Measurements from ENCODE around the gene COA8.

COA8 gene, protein sequence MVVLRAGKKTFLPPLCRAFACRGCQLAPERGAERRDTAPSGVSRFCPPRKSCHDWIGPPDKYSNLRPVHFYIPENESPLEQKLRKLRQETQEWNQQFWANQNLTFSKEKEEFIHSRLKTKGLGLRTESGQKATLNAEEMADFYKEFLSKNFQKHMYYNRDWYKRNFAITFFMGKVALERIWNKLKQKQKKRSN

DNA sequence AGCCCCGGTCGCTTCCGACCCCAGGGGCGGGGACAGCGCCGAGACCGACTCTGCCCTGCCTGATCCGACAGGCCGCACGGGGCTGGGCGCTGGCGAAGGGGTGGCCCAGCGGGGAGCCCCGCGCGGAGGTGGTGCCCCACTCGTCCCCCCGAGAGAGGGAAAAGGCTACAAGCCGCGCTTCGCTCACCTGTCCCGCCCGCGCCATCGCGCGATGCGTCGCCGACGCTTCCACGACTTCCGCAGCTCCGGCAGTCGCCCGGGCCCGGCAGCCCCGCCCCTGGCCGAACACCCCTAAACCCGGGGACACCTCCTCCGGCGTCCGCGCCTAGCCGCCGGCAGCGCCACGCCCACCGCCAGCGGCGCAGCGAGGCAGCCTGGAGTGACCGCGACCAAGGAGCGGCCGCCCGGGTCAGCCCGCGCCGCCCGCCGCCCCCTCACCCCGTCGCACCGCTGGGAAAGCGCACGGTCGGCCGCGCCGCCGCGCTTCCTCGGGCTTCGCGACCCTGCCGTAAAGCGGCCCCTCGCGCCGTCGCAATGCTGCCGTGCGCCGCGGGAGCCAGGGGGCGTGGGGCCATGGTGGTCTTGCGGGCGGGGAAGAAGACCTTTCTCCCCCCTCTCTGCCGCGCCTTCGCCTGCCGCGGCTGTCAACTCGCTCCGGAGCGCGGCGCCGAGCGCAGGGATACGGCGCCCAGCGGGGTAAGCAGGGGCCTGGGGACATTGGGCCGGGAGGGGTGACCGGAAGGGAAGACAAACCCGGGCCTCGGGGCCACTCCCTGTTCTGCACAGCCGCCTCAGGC, at the start of gene COA8, which contains the start of gene BAG5:
Gene COA8 (plus strand): TSS at position 532 of the 797 bp plus-strand sequence. CDS start 42 bp downstream, at position 574.
Gene BAG5 (minus strand): TSS at position 229 of the 797 bp plus-strand sequence. CDS start 1,493 bp downstream, outside the sequence.
- DNase-seq (ENCODE audit: extremely low spot score), result peak; percentile 96
- CTCF ChIA-PET, result interaction anchor here (0.9 to 2.4 kb wide), 4 partner anchors 12 to 458 kb away, joined by 3 to 7 read pairs (median 3); no protein-coding TSS in a partner anchor
- POLR2A ChIA-PET, result no interaction called here
- no peak for TF ChIP-seq CTCF (IDR thresholded peaks at IDR 0.05; ENCODE audit: control extremely low read depth, extremely low read depth, low read depth, missing control alignments)

GRCh38 chr14:103514596-103515421, 48.0 kb upstream of the COA8 start:
- CTCF ChIA-PET, result interaction anchor here (2.2 to 9.5 kb wide), 3 partner anchors 15 to 33 kb away, joined by 11 to 214 read pairs (median 69); partner anchors contain the start of gene TRMT61A

DNA sequence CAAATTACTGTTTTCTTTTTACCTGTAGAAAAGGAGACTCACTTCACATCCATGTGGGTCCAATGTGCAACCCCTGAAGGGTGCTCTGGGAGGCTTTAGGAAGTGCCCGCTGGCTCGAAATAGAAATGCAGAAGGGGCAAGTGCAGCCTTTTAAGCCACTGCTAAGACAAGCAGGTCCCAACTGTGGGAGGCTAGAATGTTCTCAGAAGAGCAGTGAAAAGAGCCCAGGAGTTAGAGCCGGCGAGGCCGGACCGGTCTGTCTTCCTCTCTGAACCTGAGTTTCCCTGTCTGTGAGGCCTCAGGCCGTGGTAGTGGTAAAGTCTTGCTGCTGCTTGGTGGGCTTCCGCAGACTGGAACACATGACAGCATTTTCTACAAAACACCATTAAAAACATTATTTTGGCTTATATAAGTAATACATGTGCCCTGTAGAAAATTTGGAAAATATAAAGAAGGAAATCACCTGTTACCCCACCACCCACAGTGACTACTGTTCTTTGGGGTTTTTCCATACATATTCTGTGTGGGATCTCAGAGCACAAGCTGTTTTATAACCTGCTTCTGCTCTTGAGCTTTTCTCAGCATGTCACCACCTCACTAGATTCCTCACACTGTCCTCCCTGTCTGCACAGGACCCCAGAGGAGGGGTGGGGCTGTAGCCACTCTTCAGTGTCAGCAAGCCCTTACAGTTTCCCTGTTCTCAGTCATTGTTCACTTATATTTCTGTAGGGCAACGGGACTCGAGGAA, 46.2 kb upstream of the COA8 start:
- POLR2A ChIA-PET, result no interaction called here
- TF ChIP-seq CTCF (IDR thresholded peaks at IDR 0.05; ENCODE audit: control extremely low read depth, extremely low read depth, low read depth, missing control alignments), result no peak
- no peak for DNase-seq (ENCODE audit: extremely low spot score)
- CTCF ChIA-PET, result interaction anchor here (1.8 to 9.5 kb wide), 5 partner anchors 12 to 31 kb away, joined by 4 to 214 read pairs (median 39); partner anchors contain the start of gene TRMT61A

More at GRCh38 chr14:103514596-103515421, 48.0 kb upstream of the COA8 start:
- DNase-seq (ENCODE audit: extremely low spot score), result no peak
- no peak for TF ChIP-seq CTCF (IDR thresholded peaks at IDR 0.05; ENCODE audit: control extremely low read depth, extremely low read depth, low read depth, missing control alignments)
- POLR2A ChIA-PET, result no interaction called here

- ChIA-PET CTCF (interaction anchor here (1.2 to 9.5 kb wide), 6 partner anchors 12 to 72 kb away, joined by 3 to 214 read pairs (median 25); partner anchors contain the start of gene TRMT61A), POLR2A (no interaction called here)
- no peak for TF ChIP-seq CTCF (IDR thresholded peaks at IDR 0.05; ENCODE audit: control extremely low read depth, extremely low read depth, low read depth, missing control alignments)
- DNase-seq (ENCODE audit: extremely low spot score), result no peak
Measured at GRCh38 chr14:103517174-103517566, 45.6 kb upstream of the COA8 start.

DNA sequence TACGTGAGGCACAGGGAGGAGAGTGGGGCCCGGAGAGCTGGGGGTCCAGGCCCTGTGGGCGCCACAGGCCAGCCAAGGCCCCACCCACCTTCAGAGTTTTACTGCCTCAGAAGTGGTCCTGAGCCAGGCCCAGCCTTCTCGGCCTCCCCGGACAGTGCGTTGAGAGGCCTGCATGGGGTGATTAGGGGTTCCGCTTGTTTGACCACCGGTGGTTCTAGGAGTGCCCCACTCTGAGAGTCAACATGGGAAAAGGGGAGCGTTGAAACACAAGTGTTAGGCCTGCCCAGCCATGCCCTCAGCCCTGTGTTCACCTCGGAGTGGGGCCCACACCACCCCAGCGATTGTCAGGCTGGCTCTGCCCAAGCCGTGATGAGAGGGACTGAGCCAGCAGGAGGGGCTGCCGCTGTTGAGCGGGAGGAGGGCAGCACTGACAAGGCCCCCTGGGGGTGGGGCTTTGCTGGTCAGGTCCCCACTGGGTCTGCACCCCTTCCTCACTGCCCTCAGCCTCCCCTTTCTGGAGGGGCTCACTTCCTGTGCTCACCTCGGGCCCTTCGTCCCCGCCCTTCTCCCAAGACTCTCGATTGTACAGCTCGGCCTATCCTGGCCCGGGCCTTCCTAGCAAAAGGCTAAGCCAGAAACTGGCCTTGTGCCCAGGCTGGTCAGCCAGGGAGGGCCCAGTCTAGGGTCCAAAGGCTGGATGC, 44.9 kb upstream of the COA8 start:
- no peak for DNase-seq (ENCODE audit: extremely low spot score)
- ChIA-PET CTCF (interaction anchor here (1.0 to 9.5 kb wide), 19 partner anchors 8 to 462 kb away, joined by 3 to 214 read pairs (median 9); partner anchors contain the start of genes BAG5 and TRMT61A), POLR2A (no interaction called here)
- TF ChIP-seq CTCF (IDR thresholded peaks at IDR 0.05; ENCODE audit: control extremely low read depth, extremely low read depth, low read depth, missing control alignments), result peak; percentile 5
